Stimulated activated CD4-positive, alpha-beta T cell treated with anti-CD3 and anti-CD28 coated beads, Interleukin-1b, Interleukin-23, amount 100 ng/mL, for 1 hour (primary cell): ENCODE measurements around the gene TRERF1.
A peak's percentile ranks its signal among the peaks of the same experiment; 100 is the strongest.

Experiments
- DNase-seq, 2 donors: peaks; one replicate each; pipeline ENCODE4 v3.0.0-alpha.2; 2020; ENCODE audit warnings: low read depth in 2 of 2

The TRERF1 gene

GRCh38 chr6:42307141-42307470 lies 144.6 kb downstream of the TRERF1 start:
- DNase-seq: no peak

GRCh38 chr6:42306439-42307140 lies 145.1 kb downstream of the TRERF1 start:
- no peak for DNase-seq

- no peak for DNase-seq
Measured at GRCh38 chr6:42304053-42304712, 147.5 kb downstream of the TRERF1 start.

- no peak for DNase-seq
Measured at GRCh38 chr6:42302411-42302810, 149.3 kb downstream of the TRERF1 start.

GRCh38 chr6:42301986-42302385 lies 149.7 kb downstream of the TRERF1 start:
- no peak for DNase-seq

GRCh38 chr6:42300701-42301100 lies 151.0 kb downstream of the TRERF1 start:
- DNase-seq: no peak

- no peak for DNase-seq
Measured at GRCh38 chr6:42300185-42300584, 151.5 kb downstream of the TRERF1 start.

- no peak for DNase-seq
Measured at GRCh38 chr6:42297661-42298060, 154.1 kb downstream of the TRERF1 start.

GRCh38 chr6:42296614-42297013 lies 155.1 kb downstream of the TRERF1 start:
- no peak for DNase-seq

GRCh38 chr6:42295677-42296076 lies 156.0 kb downstream of the TRERF1 start:
- no peak for DNase-seq

- DNase-seq: no peak
Measured at GRCh38 chr6:42295181-42295580, 156.5 kb downstream of the TRERF1 start.

GRCh38 chr6:42294759-42295158 lies 157.0 kb downstream of the TRERF1 start:
- no peak for DNase-seq

GRCh38 chr6:42293386-42293977 lies 158.2 kb downstream of the TRERF1 start:
- no peak for DNase-seq

- DNase-seq: no peak
Measured at GRCh38 chr6:42292004-42292740, 159.6 kb downstream of the TRERF1 start.

GRCh38 chr6:42287756-42288155 lies 164.0 kb downstream of the TRERF1 start:
- DNase-seq: no peak

- DNase-seq: peak in 1 of 2 donors; percentile 21
Measured at GRCh38 chr6:42281570-42281969, 170.2 kb downstream of the TRERF1 start.

GRCh38 chr6:42280966-42281533 lies 170.7 kb downstream of the TRERF1 start:
- DNase-seq: no peak

- DNase-seq: no peak
Measured at GRCh38 chr6:42279966-42280629, 171.6 kb downstream of the TRERF1 start.

GRCh38 chr6:42279144-42279781 lies 172.5 kb downstream of the TRERF1 start:
- DNase-seq: no peak

GRCh38 chr6:42278131-42278853 lies 173.4 kb downstream of the TRERF1 start:
- DNase-seq: no peak
